ENCODE data around the gene KLHL14. TPM values are rescaled to one million over a fixed set of nuclear protein-coding genes. Genes with fewer than 3 reads are reported as not detected.

Gene KLHL14
- total RNA-seq, 1 donor from 2014 or later = 0.72 TPM

- no peak for DNase-seq
- no peak overlapping the region for H3K4me3 ChIP-seq
- no peak for TF ChIP-seq CTCF (IDR thresholded peaks at IDR 0.05)
Measured at GRCh38 chr18:32805354-32805753, 32.5 kb upstream of the KLHL14 start.

DNA sequence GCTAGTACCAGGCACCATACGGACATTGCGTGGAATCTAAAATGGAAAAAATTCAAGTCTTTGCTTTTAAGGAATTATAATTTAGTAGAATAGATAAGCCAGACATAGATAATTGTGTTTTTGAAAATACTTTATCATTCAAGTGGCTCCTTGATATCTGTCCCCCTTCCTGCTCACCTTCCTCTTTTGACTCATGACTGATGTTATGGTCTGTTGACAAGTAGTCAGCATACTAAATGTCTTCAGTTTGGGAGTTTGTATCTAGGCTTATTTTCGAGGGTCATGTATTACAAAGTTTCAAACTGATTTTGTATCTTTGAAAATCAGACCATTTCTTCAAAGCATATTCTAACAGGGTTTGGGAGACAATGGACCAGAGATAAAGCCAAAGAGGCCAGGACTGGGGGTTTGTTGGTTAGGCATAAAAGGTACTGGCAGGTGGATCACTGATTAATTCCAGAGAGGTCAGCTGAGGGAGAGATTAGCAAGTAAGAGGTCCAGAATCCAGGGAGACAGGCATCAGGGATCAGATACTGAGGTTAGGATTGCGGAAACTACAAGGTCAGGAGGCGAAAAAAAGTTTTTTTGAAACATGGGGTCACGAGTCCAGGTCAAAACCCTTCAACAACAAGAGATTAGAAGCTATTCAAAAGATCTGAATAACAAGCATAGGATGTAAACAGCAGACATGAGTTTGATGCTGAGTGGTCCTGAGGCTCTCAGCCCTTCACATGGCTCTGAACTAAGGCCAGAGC lies 31.5 kb upstream of the KLHL14 start:
- Histone ChIP-seq H3K36me3 (no peaks in the 10 kb centered on the region), H3K9me3 (no peaks in the 10 kb centered on the region), H3K4me3 (no peak overlapping the region), H3K27me3 (no peaks in the 10 kb centered on the region), H3K4me1 (no peaks in the 10 kb centered on the region), H3K27ac (no peak overlapping the region)
- intact Hi-C loops (cut with DNase I) = no loop called here
- no peak for DNase-seq
- no peak for TF ChIP-seq CTCF (IDR thresholded peaks at IDR 0.05)
- no peak for ATAC-seq

More at GRCh38 chr18:32805354-32805753, 32.5 kb upstream of the KLHL14 start:
- no peaks in the 10 kb centered on the region for H3K36me3 ChIP-seq
- no peaks in the 10 kb centered on the region for H3K9me3 ChIP-seq
- H3K27me3 ChIP-seq = no peaks in the 10 kb centered on the region
- H3K27ac ChIP-seq = no peak overlapping the region
- ATAC-seq = no peak
- intact Hi-C loops (cut with DNase I) = no loop called here
- H3K4me1 ChIP-seq = no peaks in the 10 kb centered on the region

DNA sequence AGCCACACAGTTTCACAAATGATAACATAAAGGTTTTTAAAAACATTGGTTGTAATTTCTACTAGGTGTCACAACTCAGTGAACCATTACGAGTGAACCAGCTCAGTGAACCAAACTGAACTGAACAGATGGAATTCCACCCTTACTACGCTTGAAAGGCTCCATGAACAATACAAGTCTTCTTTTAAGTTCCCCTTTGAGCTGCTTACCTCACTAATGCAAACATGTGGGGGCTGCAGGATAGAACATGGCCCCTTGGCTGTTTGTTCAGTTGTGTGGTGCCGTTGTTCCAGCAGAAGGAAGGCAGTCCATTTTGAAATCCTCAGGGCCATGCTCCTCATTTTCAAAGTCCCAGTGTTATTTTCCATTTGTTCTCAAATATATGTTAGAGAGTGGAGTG lies 30.7 kb upstream of the KLHL14 start:
- H3K36me3 ChIP-seq = no peaks in the 10 kb centered on the region
- no peak overlapping the region for H3K4me3 ChIP-seq
- no peak overlapping the region for H3K27ac ChIP-seq
- H3K4me1 ChIP-seq = no peaks in the 10 kb centered on the region
- intact Hi-C loops (cut with DNase I) = no loop called here
- DNase-seq (no peak), ATAC-seq (no peak)
- H3K9me3 ChIP-seq = no peaks in the 10 kb centered on the region
- TF ChIP-seq CTCF (IDR thresholded peaks at IDR 0.05) = no peak
- no peaks in the 10 kb centered on the region for H3K27me3 ChIP-seq

- DNase-seq (no peak), ATAC-seq (no peak)
- Histone ChIP-seq H3K4me3 (no peak overlapping the region), H3K4me1 (no peaks in the 10 kb centered on the region), H3K27ac (no peak overlapping the region), H3K9me3 (no peaks in the 10 kb centered on the region), H3K27me3 (no peaks in the 10 kb centered on the region), H3K36me3 (no peaks in the 10 kb centered on the region)
- intact Hi-C loops (cut with DNase I) = no loop called here
- TF ChIP-seq CTCF (IDR thresholded peaks at IDR 0.05) = no peak
Measured at GRCh38 chr18:32802591-32803451, 30.0 kb upstream of the KLHL14 start.

- intact Hi-C loops (cut with DNase I) = no loop called here
- Histone ChIP-seq H3K4me3 (no peak overlapping the region), H3K9me3 (no peaks in the 10 kb centered on the region), H3K36me3 (no peaks in the 10 kb centered on the region), H3K27ac (no peak overlapping the region), H3K4me1 (no peaks in the 10 kb centered on the region), H3K27me3 (no peaks in the 10 kb centered on the region)
- no peak for ATAC-seq
- DNase-seq = no peak
- TF ChIP-seq CTCF (IDR thresholded peaks at IDR 0.05) = no peak
Measured at GRCh38 chr18:32801228-32801627, 28.4 kb upstream of the KLHL14 start.

All from upper lobe of right lung (tissue), 1 donor.